ENCODE measurements around the gene RPS17. TPM values are rescaled to one million over a fixed set of nuclear protein-coding genes. Genes with fewer than 3 reads are reported as not detected.
"Not testable (repeated sequence)": the region's sequence is repeated elsewhere in the genome, so short reads cannot be mapped to it uniquely, and the experiment has no call there.

RPS17 gene
- polyA plus RNA-seq, 1 donor: 1,751 TPM

DNA sequence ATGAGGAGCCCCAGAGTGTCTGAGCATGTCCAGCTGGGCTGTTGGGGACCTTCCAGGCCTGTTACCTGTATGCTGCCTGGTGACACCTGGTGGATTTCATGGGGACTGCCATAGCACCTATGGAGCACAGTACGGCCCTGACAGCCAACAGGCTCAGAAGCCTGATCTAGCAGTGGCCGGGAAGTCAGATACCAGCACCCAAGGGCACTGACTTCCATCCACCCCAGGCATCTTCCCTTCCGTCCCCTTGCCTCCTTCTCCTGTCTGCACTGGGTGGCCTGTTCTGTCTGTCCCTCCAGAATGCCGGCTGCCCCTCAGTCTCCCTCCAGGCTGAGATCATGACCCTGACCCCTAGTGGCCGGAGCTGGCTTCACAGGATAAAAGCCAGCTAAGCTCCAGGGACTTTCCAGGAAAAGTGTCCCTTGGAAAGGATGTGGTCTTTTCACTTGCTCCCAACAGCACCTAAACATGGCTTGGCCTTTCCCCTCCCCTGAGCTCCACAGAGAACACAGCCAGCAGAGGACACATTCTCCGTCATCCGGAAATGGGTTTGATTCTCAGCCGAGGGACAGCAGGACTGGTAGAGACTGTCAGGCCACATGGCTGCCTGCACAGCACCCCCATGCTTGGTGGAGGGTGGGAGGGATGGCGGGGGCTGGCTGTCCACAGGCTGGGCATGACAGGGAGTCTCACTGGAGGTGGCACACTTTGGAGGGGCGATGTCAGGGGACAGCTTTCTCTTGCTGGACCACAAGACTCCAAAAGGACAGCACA, 9.5 kb downstream of the RPS17 start:
- DNase-seq: peak; percentile 73

DNA sequence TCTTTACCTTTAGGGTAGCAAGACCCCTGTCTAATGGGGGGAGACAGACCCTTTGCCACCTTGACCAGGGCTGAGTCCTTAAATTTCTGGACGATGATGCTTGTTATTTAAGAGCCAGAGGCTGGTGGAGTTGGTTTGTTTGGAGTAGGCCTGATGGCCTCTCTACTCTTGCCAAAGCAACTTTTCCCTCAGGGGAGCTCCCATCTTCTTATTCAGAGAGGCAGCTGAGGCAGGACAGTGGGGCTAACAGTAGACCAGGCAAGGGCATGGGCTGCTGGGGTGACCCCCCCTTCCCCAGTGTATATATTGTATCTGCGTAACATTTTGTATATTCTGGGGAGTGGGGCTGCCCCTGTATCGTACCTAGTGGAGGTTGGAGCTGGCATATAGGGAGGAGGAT, 10.3 kb downstream of the RPS17 start:
- no peak for DNase-seq

GRCh38 chr15:82513587-82513986, 26.7 kb downstream of the RPS17 start:
- not testable (repeated sequence) for DNase-seq

- not testable (repeated sequence) for DNase-seq
Measured at GRCh38 chr15:82507693-82508092, 32.6 kb downstream of the RPS17 start.

GRCh38 chr15:82507087-82507486, 33.2 kb downstream of the RPS17 start:
- DNase-seq: not testable (repeated sequence)

- not testable (repeated sequence) for DNase-seq
Measured at GRCh38 chr15:82505842-82506241, 34.4 kb downstream of the RPS17 start.

- DNase-seq: not testable (repeated sequence)
Measured at GRCh38 chr15:82504074-82504473, 36.2 kb downstream of the RPS17 start.

- not testable (repeated sequence) for DNase-seq
Measured at GRCh38 chr15:82502700-82503339, 37.4 kb downstream of the RPS17 start.

DNA sequence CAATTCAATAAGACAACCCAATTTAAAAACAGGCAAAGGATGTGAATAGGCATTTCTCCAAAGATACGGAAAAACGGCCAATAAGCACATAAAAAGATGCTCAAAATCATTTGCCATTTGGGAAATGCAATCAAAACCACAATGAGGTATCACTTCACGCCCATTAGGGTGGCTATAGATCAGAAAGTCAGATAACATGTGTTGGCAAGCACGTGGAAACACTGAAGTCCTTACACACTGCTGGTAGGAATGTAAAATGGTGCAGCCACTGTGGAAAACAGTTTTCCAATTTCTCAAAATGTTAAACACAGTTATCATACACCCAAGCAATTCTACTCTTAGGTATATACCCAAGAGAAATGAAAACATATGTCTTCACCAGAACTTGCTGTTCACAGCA, 39.5 kb downstream of the RPS17 start:
- DNase-seq: not testable (repeated sequence)

- DNase-seq: not testable (repeated sequence)
Measured at GRCh38 chr15:82497978-82498377, 42.3 kb downstream of the RPS17 start.

- DNase-seq: not testable (repeated sequence)
Measured at GRCh38 chr15:82488250-82488649, 52.0 kb downstream of the RPS17 start.

DNA sequence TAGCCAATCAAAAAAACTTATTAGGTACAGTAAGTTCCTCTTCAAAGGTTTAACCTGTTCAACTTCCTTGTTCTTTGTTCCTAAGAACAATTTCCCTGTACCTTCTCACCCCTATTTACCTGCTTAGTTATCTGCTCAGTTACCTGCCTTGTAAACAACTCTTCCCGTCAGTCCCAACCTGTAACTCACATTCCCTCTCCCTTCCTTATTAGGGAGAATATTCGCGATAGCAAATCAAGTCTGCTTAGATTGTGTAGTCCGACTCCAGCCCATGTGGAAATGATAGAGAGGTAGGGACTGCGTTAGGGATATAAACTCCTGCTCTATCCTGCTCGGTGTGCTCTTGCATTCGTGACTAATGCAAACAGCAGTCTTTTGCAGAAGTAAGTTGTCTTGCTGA, 53.2 kb downstream of the RPS17 start:
- not testable (repeated sequence) for DNase-seq

Other genes with a start within 250 kb of the RPS17 start
- 7.8 TPM for gene GOLGA6L10, start 191.0 kb downstream of the RPS17 start, polyA plus RNA-seq (ENCODE audit: insufficient read length)
- 30.7 TPM for gene GOLGA6L9, start 110.6 kb downstream of the RPS17 start, polyA plus RNA-seq (ENCODE audit: insufficient read length)
- 2.2 TPM for gene CPEB1, start 106.9 kb upstream of the RPS17 start, polyA plus RNA-seq (ENCODE audit: insufficient read length)
- 4.8 TPM for gene AP3B2, start 169.4 kb upstream of the RPS17 start, polyA plus RNA-seq (ENCODE audit: insufficient read length)